WERI-Rb-1 (cell line): ENCODE data around the gene CERS3.

ENCODE experiments used
- DNase-seq: peaks from one replicate; pipeline ENCODE4 v3.0.0-alpha.2; 2020
- H3K27ac ChIP-seq: fragments of 250-450 bp; sonication (Bioruptor Pico); 2 replicates; pipeline ENCODE4 v1.5.1; 2020; ENCODE audit warnings: mild to moderate bottlenecking, moderate library complexity
- H3K27me3 ChIP-seq: fragments of 250-450 bp; sonication (Bioruptor Pico); 2 replicates; pipeline ENCODE4 v1.5.1; 2021; ENCODE audit warnings: mild to moderate bottlenecking, low read depth, moderate library complexity; ENCODE audit not compliant: insufficient read depth, severe bottlenecking
- H3K36me3 ChIP-seq: fragments of 250-450 bp; sonication (Bioruptor Pico); 2 replicates; pipeline ENCODE4 v1.5.1; 2020; ENCODE audit warnings: mild to moderate bottlenecking, moderate library complexity
- H3K4me3 ChIP-seq: 2 replicates; pipeline ENCODE4 v1.5.1; 2011; ENCODE audit warnings: low read depth, mild to moderate bottlenecking, control low read depth, low read length
- H3K9me3 ChIP-seq: fragments of 250-450 bp; sonication (Bioruptor Pico); 2 replicates; pipeline ENCODE4 v1.5.1; 2021; ENCODE audit warnings: mild to moderate bottlenecking, moderate library complexity; ENCODE audit not compliant: severe bottlenecking
- CTCF ChIP-seq: IDR thresholded peaks from 2 replicates; pipeline ENCODE4 v1.5.1; 2011; ENCODE audit warnings: low read depth, mild to moderate bottlenecking, control low read depth, inconsistent platforms, low read length

CERS3 gene

GRCh38 chr15:100517846-100518245 lies 10.9 kb downstream of the CERS3 start:
- Histone ChIP-seq H3K36me3 (no peaks in the 10 kb centered on the region), H3K9me3 (no peaks in the 10 kb centered on the region), H3K27ac (no peak overlapping the region), H3K4me3 (no peak overlapping the region), H3K27me3 (no peaks in the 10 kb centered on the region)
- DNase-seq = no peak
- no peak for TF ChIP-seq CTCF

GRCh38 chr15:100516643-100517512 lies 11.9 kb downstream of the CERS3 start:
- no peak for DNase-seq
- H3K27ac ChIP-seq = no peak overlapping the region
- no peak overlapping the region for H3K4me3 ChIP-seq
- no peak for TF ChIP-seq CTCF
- no peaks in the 10 kb centered on the region for H3K27me3 ChIP-seq
- H3K36me3 ChIP-seq = no peaks in the 10 kb centered on the region
- H3K9me3 ChIP-seq = no peaks in the 10 kb centered on the region

- no peak overlapping the region for H3K27ac ChIP-seq
Measured at GRCh38 chr15:100515758-100516157, 13.0 kb downstream of the CERS3 start.

GRCh38 chr15:100508641-100509300 lies 20.0 kb downstream of the CERS3 start:
- TF ChIP-seq CTCF = no peak
- Histone ChIP-seq H3K27me3 (no peaks in the 10 kb centered on the region), H3K36me3 (no peaks in the 10 kb centered on the region), H3K4me3 (no peak overlapping the region), H3K27ac (no peak overlapping the region), H3K9me3 (no peaks in the 10 kb centered on the region)
- no peak for DNase-seq

More at GRCh38 chr15:100515758-100516157, 13.0 kb downstream of the CERS3 start:
- Histone ChIP-seq H3K27me3 (no peaks in the 10 kb centered on the region), H3K36me3 (no peaks in the 10 kb centered on the region), H3K4me3 (no peak overlapping the region), H3K9me3 (no peaks in the 10 kb centered on the region)
- no peak for TF ChIP-seq CTCF
- no peak for DNase-seq

- no peak for DNase-seq
- H3K36me3 ChIP-seq = no peaks in the 10 kb centered on the region
- no peak overlapping the region for H3K27ac ChIP-seq
- H3K4me3 ChIP-seq = no peak overlapping the region
- no peaks in the 10 kb centered on the region for H3K27me3 ChIP-seq
- H3K9me3 ChIP-seq = no peaks in the 10 kb centered on the region
- TF ChIP-seq CTCF = no peak
Measured at GRCh38 chr15:100502651-100503050, 26.1 kb downstream of the CERS3 start.
